ENCODE results near the gene LRRTM4.

LRRTM4 gene

DNA sequence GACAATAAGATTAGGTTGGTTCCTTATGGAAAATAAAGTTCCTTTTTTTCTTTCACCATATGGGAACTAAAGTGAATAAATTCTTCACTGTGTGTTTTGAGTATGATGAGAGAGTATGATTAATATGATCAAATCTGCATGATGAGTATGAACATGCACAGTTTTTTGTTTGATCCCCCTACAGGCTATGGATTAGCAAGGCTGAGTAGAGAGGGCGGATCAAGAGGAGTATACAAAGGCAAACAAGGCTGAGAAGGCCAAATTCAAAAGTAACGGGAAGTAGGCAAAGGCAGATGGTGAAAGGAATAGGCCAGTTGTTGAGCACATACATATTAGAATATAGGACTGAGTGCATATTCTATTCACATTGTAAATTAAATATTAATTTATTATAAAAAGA lies 508.2 kb downstream of the LRRTM4 start:
- no peaks in the 10 kb centered on the region for H3K9me2 ChIP-seq (ENCODE audit: low read depth, low read length)
- H2AFZ ChIP-seq (ENCODE audit: low read length) = no peak overlapping the region
- no peaks in the 10 kb centered on the region for H3K36me3 ChIP-seq (ENCODE audit: insufficient read depth, low read length)
- H3K79me2 ChIP-seq (ENCODE audit: insufficient read depth, low read length) = no peaks in the 10 kb centered on the region
- H4K20me1 ChIP-seq (ENCODE audit: insufficient read depth, low read length) = no peaks in the 10 kb centered on the region
- no peaks in the 10 kb centered on the region for H3K9me3 ChIP-seq (ENCODE audit: low read length)
- H3K27ac ChIP-seq (ENCODE audit: low read depth, low read length, poor library complexity, severe bottlenecking) = no peak overlapping the region
- no peak overlapping the region for H3K4me3 ChIP-seq (ENCODE audit: low read depth, low read length, poor library complexity, severe bottlenecking)
- no peaks in the 10 kb centered on the region for H3K27me3 ChIP-seq (ENCODE audit: insufficient read depth, low read length)
- TF ChIP-seq, protein P1, sequence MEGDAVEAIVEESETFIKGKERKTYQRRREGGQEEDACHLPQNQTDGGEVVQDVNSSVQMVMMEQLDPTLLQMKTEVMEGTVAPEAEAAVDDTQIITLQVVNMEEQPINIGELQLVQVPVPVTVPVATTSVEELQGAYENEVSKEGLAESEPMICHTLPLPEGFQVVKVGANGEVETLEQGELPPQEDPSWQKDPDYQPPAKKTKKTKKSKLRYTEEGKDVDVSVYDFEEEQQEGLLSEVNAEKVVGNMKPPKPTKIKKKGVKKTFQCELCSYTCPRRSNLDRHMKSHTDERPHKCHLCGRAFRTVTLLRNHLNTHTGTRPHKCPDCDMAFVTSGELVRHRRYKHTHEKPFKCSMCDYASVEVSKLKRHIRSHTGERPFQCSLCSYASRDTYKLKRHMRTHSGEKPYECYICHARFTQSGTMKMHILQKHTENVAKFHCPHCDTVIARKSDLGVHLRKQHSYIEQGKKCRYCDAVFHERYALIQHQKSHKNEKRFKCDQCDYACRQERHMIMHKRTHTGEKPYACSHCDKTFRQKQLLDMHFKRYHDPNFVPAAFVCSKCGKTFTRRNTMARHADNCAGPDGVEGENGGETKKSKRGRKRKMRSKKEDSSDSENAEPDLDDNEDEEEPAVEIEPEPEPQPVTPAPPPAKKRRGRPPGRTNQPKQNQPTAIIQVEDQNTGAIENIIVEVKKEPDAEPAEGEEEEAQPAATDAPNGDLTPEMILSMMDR (IDR thresholded peaks at IDR 0.05; ENCODE audit: low read length) = no peak
- TF ChIP-seq EZH2 (IDR thresholded peaks at IDR 0.05; ENCODE audit: borderline replicate concordance, low read length) = no peak
- no peak overlapping the region for H3K4me2 ChIP-seq (ENCODE audit: low read length)
- no peak overlapping the region for H3K9ac ChIP-seq (ENCODE audit: low read length)
- no peaks in the 10 kb centered on the region for H3F3A ChIP-seq (ENCODE audit: insufficient read depth, low read length)
- H3K4me1 ChIP-seq (ENCODE audit: insufficient read depth, low read length, severe bottlenecking) = peaks cover 20% of the 10 kb centered on the region

DNA sequence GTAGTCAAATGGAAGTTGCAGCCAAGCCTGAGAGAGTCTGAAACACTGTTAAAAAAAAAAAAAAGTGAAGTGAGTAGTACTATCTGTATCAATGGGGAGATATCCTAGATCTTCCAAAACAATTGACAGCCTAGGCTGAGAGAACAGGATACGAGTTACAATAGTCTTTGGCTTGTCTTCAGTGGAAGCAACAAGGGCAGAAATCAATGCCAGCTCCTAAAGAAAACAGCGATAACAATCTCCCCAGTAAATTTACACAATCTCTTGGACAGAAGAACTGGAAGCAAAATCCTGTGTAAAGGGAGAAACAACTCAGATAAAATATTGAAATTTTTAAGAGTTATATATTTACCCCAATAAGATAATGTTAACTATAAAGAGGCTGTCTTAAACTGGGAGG lies 508.7 kb downstream of the LRRTM4 start:
- H3K27ac ChIP-seq (ENCODE audit: low read depth, low read length, poor library complexity, severe bottlenecking) = no peak overlapping the region
- no peaks in the 10 kb centered on the region for H3F3A ChIP-seq (ENCODE audit: insufficient read depth, low read length)
- H3K4me2 ChIP-seq (ENCODE audit: low read length) = no peak overlapping the region
- H4K20me1 ChIP-seq (ENCODE audit: insufficient read depth, low read length) = no peaks in the 10 kb centered on the region
- H3K36me3 ChIP-seq (ENCODE audit: insufficient read depth, low read length) = no peaks in the 10 kb centered on the region
- no peak overlapping the region for H3K9ac ChIP-seq (ENCODE audit: low read length)
- H3K27me3 ChIP-seq (ENCODE audit: insufficient read depth, low read length) = no peaks in the 10 kb centered on the region
- peaks cover 20% of the 10 kb centered on the region for H3K4me1 ChIP-seq (ENCODE audit: insufficient read depth, low read length, severe bottlenecking)
- H3K9me2 ChIP-seq (ENCODE audit: low read depth, low read length) = no peaks in the 10 kb centered on the region
- no peak for TF ChIP-seq EZH2 (IDR thresholded peaks at IDR 0.05; ENCODE audit: borderline replicate concordance, low read length)
- TF ChIP-seq, protein P1 (IDR thresholded peaks at IDR 0.05; ENCODE audit: low read length) = no peak
- no peak overlapping the region for H2AFZ ChIP-seq (ENCODE audit: low read length)
- H3K9me3 ChIP-seq (ENCODE audit: low read length) = no peaks in the 10 kb centered on the region
- H3K79me2 ChIP-seq (ENCODE audit: insufficient read depth, low read length) = no peaks in the 10 kb centered on the region
- no peak overlapping the region for H3K4me3 ChIP-seq (ENCODE audit: low read depth, low read length, poor library complexity, severe bottlenecking)

DNA sequence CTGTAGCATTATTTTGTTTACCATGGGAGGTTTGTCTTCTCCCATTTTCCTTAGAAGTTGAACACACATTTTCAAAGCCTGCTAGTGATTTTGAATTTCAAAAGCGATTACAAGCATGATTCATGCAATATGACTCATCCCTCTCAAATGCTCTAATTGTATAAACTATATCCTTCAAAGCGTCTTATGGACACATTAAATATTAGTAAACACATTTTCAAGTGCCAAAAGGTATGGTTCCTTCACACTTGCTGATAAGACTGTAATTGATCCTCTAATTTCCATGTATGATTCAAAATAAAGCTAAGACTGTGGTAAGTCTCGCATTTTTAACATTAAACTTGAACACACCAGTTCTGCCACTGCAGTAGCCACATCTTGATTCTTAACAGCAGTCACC lies 512.9 kb downstream of the LRRTM4 start:
- no peak overlapping the region for H2AFZ ChIP-seq (ENCODE audit: low read length)
- H3K79me2 ChIP-seq (ENCODE audit: insufficient read depth, low read length) = no peaks in the 10 kb centered on the region
- no peak overlapping the region for H3K9ac ChIP-seq (ENCODE audit: low read length)
- H3F3A ChIP-seq (ENCODE audit: insufficient read depth, low read length) = no peaks in the 10 kb centered on the region
- TF ChIP-seq, protein P1 (IDR thresholded peaks at IDR 0.05; ENCODE audit: low read length) = no peak
- no peak for TF ChIP-seq EZH2 (IDR thresholded peaks at IDR 0.05; ENCODE audit: borderline replicate concordance, low read length)
- no peaks in the 10 kb centered on the region for H3K36me3 ChIP-seq (ENCODE audit: insufficient read depth, low read length)
- no peaks in the 10 kb centered on the region for H4K20me1 ChIP-seq (ENCODE audit: insufficient read depth, low read length)
- peaks cover 8% of the 10 kb centered on the region for H3K4me1 ChIP-seq (ENCODE audit: insufficient read depth, low read length, severe bottlenecking)
- H3K27ac ChIP-seq (ENCODE audit: low read depth, low read length, poor library complexity, severe bottlenecking) = no peak overlapping the region
- no peak overlapping the region for H3K4me2 ChIP-seq (ENCODE audit: low read length)
- H3K9me3 ChIP-seq (ENCODE audit: low read length) = no peaks in the 10 kb centered on the region
- H3K27me3 ChIP-seq (ENCODE audit: insufficient read depth, low read length) = no peaks in the 10 kb centered on the region
- no peak overlapping the region for H3K4me3 ChIP-seq (ENCODE audit: low read depth, low read length, poor library complexity, severe bottlenecking)
- no peaks in the 10 kb centered on the region for H3K9me2 ChIP-seq (ENCODE audit: low read depth, low read length)

Measured in OCI-LY1 (cell line).